Smooth muscle cell (in vitro differentiated cells): Measurements from ENCODE around the gene SETD6. TPM values are rescaled to one million over a fixed set of nuclear protein-coding genes. Genes with fewer than 3 reads are reported as not detected.

Source experiments
- DNase-seq: peaks from one replicate; lab custom pipeline; 2025; ENCODE audit not compliant: unreplicated experiment; lab: John Stamatoyannopoulos, UW
- H2AFZ ChIP-seq: fragments of 200-600 bp; sonication (generic); 2 replicates; pipeline ENCODE4 v1.6.0; 2016; ENCODE audit warnings: antibody characterized with exemption, low read depth, mild to moderate bottlenecking
- H3F3A ChIP-seq: fragments of 200-600 bp; sonication (generic); 2 replicates; pipeline ENCODE4 v1.6.0; 2017; ENCODE audit warnings: antibody characterized with exemption, low read depth
- H3K27ac ChIP-seq: fragments of 200-600 bp; sonication (generic); 2 replicates; pipeline ENCODE4 v1.5.1; 2016; ENCODE audit warnings: low read depth, mild to moderate bottlenecking
- H3K27me3 ChIP-seq: fragments of 200-600 bp; sonication (generic); 2 replicates; pipeline ENCODE4 v1.6.1; 2016; ENCODE audit warnings: low read depth, mild to moderate bottlenecking
- H3K36me3 ChIP-seq: fragments of 200-600 bp; sonication (generic); 2 replicates; pipeline ENCODE4 v1.5.1; 2016; ENCODE audit warnings: low read depth
- H3K4me1 ChIP-seq: fragments of 200-600 bp; sonication (generic); 2 replicates; pipeline ENCODE4 v1.5.1; 2016; ENCODE audit warnings: low read depth
- H3K4me2 ChIP-seq: fragments of 200-600 bp; sonication (generic); 2 replicates; pipeline ENCODE4 v1.6.0; 2016; ENCODE audit warnings: mild to moderate bottlenecking
- H3K4me3 ChIP-seq: fragments of 200-600 bp; sonication (generic); 2 replicates; pipeline ENCODE4 v1.5.1; 2016; ENCODE audit warnings: mild to moderate bottlenecking
- H3K79me2 ChIP-seq: fragments of 200-600 bp; sonication (generic); 2 replicates; pipeline ENCODE4 v1.6.0; 2016; ENCODE audit warnings: low read depth, mild to moderate bottlenecking
- H3K9ac ChIP-seq: fragments of 200-600 bp; sonication (generic); 2 replicates; pipeline ENCODE4 v1.6.0; 2016; ENCODE audit warnings: low read depth
- H3K9me3 ChIP-seq: fragments of 200-600 bp; sonication (generic); replicated peaks from 2 replicates; pipeline ENCODE4 v1.5.1; 2016; ENCODE audit warnings: low read depth
- H4K20me1 ChIP-seq: fragments of 200-600 bp; sonication (generic); 2 replicates; pipeline ENCODE4 v1.6.0; 2016; ENCODE audit warnings: low read depth
- WGBS: methylation state at CpG from one replicate; pipeline ENCODE4 v1.1.7; 2016; ENCODE audit warnings: low lambda C conversion rate; 5-methylcytosine and 5-hydroxymethylcytosine counted together
- polyA plus RNA-seq: library from polyadenylated mRNA; unstranded; fragments of >200 nt; fragmentation: Nextera tagmentation; extraction: Ambion mirVana; gene quantifications from 2 replicates; pipeline ENCODE4 v1.2.1, GENCODE V29; 2016
- total RNA-seq: library from RNA; depleted of rRNA; stranded (reverse); fragments of >200 nt; gene quantifications from 2 replicates; pipeline ENCODE4 v1.2.3, GENCODE V29; 2014
- TF ChIP-seq, protein P1 (sequence below): fragments of 200-600 bp; sonication (generic); IDR thresholded peaks from 2 replicates; pipeline ENCODE4 v1.5.1; 2017; ENCODE audit warnings: borderline replicate concordance, mild to moderate bottlenecking, antibody characterized with exemption; ENCODE audit not compliant: insufficient read depth, poor library complexity, severe bottlenecking

The SETD6 gene
- total and polyA plus RNA-seq, 2 experiments from 2014 or later = 6.8 to 8.4 TPM

DNA sequence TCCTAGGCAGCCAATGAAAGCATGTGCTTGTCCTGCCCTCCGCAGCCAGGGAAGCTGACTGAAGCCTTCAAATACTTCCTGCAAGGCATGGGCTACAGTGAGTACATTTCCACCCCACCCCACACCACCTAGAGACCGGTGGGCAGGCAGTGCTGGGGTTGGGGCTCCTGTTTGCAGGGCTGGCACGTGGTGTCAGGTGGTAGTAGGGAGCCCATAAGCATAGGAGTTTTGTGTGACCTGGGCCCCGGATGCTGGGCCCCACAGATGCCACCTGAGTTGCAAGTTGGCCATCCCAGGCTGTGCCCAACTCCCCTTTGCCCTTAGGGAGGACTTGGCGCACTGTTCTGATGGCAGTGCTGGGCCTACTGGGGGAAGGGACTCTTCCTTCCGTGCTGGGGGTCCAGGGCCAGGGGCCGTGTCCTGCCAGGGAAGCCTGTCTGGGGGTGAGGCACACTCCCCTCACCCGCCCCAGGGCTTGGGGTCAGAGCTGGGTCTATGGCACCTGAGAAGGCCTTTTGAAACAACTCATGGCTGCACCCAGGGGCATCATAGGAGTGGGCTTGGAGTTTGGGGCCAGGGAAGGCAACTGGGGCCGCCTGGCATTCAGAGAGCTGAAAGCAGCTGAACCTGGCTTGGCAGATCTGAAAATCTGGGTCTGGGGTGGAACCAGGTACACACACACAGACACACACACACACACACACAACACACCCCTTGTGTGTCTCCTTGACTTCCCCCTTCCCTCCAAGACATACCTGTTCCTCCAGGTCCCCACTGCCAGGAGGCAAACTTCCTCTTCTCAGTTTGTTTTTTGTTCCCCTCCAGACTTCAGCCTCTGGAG is 5.8 kb upstream of the SETD6 start:
- Histone ChIP-seq H3K9me3 (no peaks in the 10 kb centered on the region), H3K9ac (no peak overlapping the region)
- DNase-seq = no peak

DNA sequence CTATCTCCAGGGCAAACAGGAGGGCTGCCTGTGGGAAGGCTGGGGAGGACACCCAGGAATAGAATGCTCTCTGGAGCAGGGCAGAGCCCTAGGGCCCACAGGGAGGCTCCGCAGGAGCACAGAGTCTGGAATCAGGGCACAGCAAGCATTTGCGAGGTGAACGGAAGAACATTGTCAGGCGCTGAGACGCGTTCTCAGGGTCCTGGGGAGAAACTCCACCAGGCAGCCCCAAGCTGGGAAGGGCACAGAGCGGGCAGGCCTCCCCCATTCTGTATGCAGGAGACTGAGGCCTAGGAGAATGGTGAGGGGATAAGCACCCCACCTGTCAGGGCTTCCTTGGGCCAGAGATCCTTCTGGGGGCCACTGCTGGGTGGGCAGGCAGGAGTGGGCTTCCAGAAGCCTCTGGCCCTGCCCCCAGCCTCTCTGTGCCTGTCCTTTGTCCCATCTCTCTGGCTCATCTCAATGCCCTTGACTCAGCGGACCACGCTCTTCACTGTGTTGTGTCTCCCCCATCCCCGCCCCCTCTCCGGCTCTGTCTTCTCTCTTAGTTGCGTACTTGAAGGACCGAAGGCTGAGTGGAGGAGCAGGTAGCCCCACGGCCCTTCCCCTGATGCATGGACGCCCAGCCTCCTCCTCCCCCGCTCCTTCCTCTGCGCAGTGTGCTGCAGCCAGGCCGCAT is 5.1 kb upstream of the SETD6 start:
- Histone ChIP-seq H3K36me3 (no peaks in the 10 kb centered on the region), H3K9ac (no peak overlapping the region), H4K20me1 (no peaks in the 10 kb centered on the region), H2AFZ (no peak overlapping the region), H3K4me3 (no peak overlapping the region), H3K4me2 (no peak overlapping the region), H3K9me3 (no peaks in the 10 kb centered on the region), H3K4me1 (peaks cover 10% of the 10 kb centered on the region), H3K79me2 (no peaks in the 10 kb centered on the region), H3F3A (no peaks in the 10 kb centered on the region), H3K27ac (no peak overlapping the region), H3K27me3 (no peaks in the 10 kb centered on the region)
- WGBS = 91% methylated on average over 18 of the region's 18 CpGs
- DNase-seq = no peak
- TF ChIP-seq, protein P1, sequence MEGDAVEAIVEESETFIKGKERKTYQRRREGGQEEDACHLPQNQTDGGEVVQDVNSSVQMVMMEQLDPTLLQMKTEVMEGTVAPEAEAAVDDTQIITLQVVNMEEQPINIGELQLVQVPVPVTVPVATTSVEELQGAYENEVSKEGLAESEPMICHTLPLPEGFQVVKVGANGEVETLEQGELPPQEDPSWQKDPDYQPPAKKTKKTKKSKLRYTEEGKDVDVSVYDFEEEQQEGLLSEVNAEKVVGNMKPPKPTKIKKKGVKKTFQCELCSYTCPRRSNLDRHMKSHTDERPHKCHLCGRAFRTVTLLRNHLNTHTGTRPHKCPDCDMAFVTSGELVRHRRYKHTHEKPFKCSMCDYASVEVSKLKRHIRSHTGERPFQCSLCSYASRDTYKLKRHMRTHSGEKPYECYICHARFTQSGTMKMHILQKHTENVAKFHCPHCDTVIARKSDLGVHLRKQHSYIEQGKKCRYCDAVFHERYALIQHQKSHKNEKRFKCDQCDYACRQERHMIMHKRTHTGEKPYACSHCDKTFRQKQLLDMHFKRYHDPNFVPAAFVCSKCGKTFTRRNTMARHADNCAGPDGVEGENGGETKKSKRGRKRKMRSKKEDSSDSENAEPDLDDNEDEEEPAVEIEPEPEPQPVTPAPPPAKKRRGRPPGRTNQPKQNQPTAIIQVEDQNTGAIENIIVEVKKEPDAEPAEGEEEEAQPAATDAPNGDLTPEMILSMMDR = no peak

More for the DNA sequence above, 5.8 kb upstream of the SETD6 start:
- H2AFZ ChIP-seq = no peak overlapping the region
- no peaks in the 10 kb centered on the region for H3K36me3 ChIP-seq
- H3K4me3 ChIP-seq = no peak overlapping the region
- no peak overlapping the region for H3K27ac ChIP-seq
- H3K4me1 ChIP-seq = peaks cover 4% of the 10 kb centered on the region
- no peak overlapping the region for H3K4me2 ChIP-seq
- no peaks in the 10 kb centered on the region for H3F3A ChIP-seq
- no peaks in the 10 kb centered on the region for H3K27me3 ChIP-seq
- TF ChIP-seq, protein P1 = no peak
- WGBS = 95% methylated on average over 9 of the region's 9 CpGs
- H4K20me1 ChIP-seq = no peaks in the 10 kb centered on the region
- no peaks in the 10 kb centered on the region for H3K79me2 ChIP-seq

DNA sequence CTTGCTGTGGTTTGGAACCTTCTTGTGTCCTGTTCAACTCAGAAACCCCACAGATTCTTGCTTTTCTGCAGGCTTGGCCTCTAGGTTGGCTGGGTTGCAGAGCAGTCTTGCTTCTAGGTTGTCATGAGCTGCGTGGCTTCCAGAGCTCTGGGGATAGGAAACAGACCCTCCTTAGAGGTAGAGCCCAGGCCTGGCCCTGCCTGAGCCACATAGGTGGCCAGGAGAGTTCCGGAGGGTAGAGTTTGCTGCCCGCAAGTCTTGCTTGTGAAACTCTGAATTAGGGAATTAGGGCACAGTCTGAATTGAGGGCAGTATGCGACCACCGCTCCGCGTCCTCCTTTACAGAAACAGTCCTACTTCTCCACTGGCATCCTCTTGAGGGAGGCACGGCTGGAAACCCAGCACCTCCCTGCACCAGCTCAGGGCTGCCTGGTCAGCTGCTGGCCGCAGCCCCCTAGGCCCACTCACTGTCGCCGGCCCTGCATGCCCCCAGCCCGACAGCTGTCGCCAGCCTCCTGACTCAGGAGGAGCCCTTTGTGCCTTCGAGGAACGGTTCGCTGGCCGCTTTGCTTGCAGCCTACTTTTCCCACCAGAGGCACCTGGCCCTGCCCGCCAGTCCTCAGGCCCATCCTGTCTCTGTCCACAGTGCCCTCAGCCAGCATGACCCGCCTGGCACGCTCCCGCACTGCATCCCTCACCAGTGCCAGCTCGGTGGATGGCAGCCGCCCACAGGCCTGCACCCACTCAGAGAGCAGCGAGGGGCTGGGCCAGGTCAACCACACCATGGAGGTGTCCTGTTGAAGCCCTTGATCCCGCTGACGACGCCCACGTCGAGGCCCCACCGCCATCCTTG is 4.3 kb upstream of the SETD6 start:
- no peak overlapping the region for H3K9ac ChIP-seq
- no peak overlapping the region for H3K4me3 ChIP-seq
- TF ChIP-seq, protein P1 = no peak
- WGBS = 96% methylated on average over 30 of the region's 30 CpGs
- H4K20me1 ChIP-seq = no peaks in the 10 kb centered on the region
- H3K4me1 ChIP-seq = peaks cover 10% of the 10 kb centered on the region
- H3K9me3 ChIP-seq = no peaks in the 10 kb centered on the region
- H3K27ac ChIP-seq = no peak overlapping the region
- no peak for DNase-seq
- no peak overlapping the region for H2AFZ ChIP-seq
- no peaks in the 10 kb centered on the region for H3K27me3 ChIP-seq
- no peaks in the 10 kb centered on the region for H3K36me3 ChIP-seq
- H3K4me2 ChIP-seq = no peak overlapping the region
- no peaks in the 10 kb centered on the region for H3K79me2 ChIP-seq
- H3F3A ChIP-seq = no peaks in the 10 kb centered on the region
